DND-41 (cell line): ENCODE data around the gene MCEE.

Source experiments
- CTCF ChIP-seq: IDR thresholded peaks from 2 replicates; pipeline ENCODE4 v1.5.1; 2012; ENCODE audit warnings: borderline replicate concordance, low read length, moderate library complexity, mild to moderate bottlenecking; ENCODE audit not compliant: poor library complexity, severe bottlenecking; ENCODE audit errors: extremely low read depth
- EZH2 ChIP-seq: IDR thresholded peaks from 3 replicates; pipeline ENCODE4 v1.6.1; 2012; ENCODE audit warnings: borderline replicate concordance, low read depth, mild to moderate bottlenecking, moderate library complexity, low read length, inconsistent platforms; ENCODE audit not compliant: severe bottlenecking

- no peak for TF ChIP-seq CTCF
- TF ChIP-seq EZH2 = no peak
Measured at GRCh38 chr2:71174207-71174606, 44.2 kb upstream of the MCEE start.
